Endometrial microvascular endothelial cells (primary cell): ENCODE results near the gene APBA2. TPM values are rescaled to one million over a fixed set of nuclear protein-coding genes. Genes with fewer than 3 reads are reported as not detected.
"Not testable (repeated sequence)": the region's sequence is repeated elsewhere in the genome, so short reads cannot be mapped to it uniquely, and the experiment has no call there.

Experiments used
- in situ Hi-C: cut with HindIII; loops from 2 replicates; pipeline ENCODE4 v1.10.0; 2017; ENCODE audit warnings: low sequenced_read_pairs, low pct_unique_long_range_greater_than_20kb; ENCODE audit errors: inconsistent ontology term
- total RNA-seq: library from RNA; depleted of rRNA; stranded (reverse); fragments of >200 nt; gene quantifications from one replicate; pipeline ENCODE4 v1.2.3, GENCODE V29; 2015; ENCODE audit errors: inconsistent ontology term

The APBA2 gene
- total RNA-seq, 1 donor from 2014 or later = 18.6 TPM

DNA sequence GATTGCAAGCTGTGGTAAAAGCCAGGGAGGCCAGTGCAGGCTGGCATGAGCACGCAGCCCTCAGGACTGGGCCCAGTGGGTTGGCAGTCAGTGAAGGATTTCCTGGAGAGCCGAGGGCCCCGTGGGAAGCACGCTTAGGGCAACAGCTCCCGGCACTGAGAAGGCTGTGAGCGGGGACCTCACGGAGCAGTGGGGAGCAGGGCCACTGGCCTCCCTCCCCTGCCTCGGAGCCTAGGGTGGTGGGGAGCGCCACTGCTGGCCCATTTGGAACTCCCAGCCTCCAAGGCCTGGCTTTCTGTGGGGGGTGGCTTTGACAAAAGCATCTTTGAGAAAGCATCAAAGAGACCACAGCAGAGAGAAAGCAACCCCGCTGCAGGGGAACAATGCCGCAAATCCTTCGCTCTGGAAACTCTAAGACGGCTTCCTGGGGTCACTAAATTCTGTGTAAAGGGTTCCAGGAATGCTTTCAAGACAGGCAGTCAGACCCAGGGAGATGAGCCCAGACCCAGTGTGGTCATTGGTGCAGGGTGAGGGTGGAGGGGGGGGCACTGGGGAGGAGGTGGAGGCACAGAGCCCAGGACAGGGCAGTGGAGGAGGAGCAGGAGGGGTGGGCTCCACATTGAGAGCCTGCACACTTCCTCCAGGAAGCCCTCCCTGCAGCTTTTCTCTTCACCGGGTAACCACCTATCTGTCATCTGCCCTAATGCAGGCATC lies 9.5 kb upstream of the APBA2 start:
- in situ Hi-C loops = no loop called here

DNA sequence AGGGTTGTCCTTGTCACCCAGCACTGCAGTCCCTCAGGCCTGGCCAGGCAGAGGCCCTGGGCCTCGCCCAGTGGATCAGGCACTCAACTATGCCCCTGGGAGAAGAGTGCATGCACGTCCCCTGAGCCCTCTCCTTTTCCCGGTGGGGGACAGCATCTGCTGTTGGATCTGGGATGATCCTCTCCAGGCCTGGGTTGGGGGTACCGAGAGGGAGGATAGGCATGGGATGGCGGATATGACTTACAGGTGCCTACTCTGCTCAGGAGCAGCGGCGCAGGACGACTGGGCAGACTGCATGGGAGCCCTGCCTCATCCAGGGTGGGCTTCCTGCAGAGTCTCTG lies 9.0 kb upstream of the APBA2 start:
- in situ Hi-C loops = no loop called here

DNA sequence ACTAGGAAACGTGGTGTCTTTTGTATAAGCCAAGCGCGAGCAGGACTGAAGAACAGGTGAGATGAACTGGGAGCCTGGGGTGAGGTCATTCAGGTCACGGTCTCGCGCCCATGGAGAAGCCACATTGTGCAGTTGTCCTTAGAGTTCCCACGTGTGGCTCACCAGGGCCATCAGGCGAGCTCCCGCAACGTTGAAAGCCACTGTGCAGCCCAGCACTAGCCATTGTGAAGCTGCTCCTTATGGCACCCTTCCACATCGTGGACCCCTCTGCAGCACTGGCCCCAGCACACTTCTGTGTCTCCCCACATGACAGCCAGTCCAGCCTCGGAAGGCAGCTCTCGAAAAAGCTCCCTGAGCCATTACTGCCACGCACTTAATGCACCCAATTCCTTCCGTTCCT lies 7.6 kb upstream of the APBA2 start:
- in situ Hi-C loops = no loop called here

DNA sequence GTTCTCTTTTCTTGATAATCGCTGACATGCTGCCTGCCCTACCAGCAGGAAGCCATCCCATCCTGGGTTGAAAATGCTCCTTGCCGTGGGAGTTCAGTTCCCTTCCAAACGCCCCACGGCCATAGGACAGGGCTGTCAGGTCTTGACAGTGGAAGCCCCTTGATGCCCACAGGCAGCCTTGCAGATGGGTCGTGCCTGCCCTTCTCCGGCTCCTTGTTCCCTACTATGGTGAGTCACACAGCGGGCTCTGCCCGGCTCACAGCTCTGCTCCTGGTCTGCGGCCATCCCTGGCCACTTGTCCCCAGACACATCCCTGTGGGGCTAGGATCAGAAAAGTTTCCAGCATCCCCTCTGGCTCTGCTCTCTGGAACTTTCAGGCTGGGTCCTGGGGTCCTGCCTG lies 6.2 kb upstream of the APBA2 start:
- in situ Hi-C loops = no loop called here

DNA sequence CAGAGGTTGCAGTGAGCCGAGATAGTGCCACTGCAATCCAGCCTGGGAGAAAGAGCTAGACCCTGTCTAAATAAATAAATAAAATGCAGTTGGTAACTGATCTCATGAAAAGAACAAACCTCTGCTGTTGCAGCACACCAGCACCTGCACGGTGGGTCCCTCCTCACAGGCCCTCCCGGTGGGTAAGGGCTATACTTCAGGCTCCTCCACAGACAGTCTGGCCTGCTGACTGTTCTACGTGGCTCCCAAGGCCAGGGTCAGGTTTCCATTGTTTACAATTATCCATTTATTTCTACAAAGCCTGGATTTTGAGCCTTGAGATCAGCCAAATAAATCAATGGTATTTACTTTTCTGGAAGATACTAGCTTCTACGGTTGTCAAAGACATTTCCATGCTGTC lies 5.1 kb upstream of the APBA2 start:
- in situ Hi-C loops = no loop called here

DNA sequence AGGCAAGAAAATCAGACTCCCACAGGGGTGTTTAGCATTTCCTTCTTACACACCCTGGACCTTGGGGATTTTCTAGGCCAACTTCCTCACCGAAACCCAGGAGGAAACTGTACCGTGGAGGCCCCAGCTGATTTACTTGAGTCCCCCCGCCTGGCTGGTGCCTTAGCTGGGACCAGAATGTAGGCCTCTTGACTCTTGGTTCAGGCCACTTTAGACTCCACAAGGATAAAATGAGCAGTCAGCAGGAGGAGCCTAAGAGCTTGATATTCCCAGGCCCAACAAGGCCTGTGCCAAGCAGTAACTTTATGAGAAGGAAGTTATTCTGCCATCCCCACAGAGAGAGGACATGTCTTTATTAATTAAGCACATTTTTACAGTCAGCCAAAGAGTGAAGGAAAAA lies 4.6 kb upstream of the APBA2 start:
- in situ Hi-C loops = no loop called here

DNA sequence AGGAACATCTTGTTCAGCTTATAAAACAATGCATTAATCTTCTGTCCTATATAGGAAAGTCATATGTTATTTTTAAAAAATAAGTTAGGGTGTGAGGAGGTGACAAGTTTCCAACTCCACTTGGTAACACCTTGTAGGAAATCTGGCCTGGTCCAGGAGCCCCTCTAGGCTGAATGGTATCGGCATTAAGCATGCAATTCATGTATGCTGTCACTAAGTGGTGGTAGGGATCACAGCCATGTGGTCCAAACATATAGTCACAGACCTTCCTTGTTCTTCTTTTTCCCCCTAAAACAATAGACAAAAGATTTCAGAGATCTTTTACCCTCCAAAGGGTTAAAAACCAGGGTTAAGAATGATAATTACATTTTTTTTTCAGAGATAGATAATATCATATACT lies 4.2 kb upstream of the APBA2 start:
- in situ Hi-C loops = no loop called here

DNA sequence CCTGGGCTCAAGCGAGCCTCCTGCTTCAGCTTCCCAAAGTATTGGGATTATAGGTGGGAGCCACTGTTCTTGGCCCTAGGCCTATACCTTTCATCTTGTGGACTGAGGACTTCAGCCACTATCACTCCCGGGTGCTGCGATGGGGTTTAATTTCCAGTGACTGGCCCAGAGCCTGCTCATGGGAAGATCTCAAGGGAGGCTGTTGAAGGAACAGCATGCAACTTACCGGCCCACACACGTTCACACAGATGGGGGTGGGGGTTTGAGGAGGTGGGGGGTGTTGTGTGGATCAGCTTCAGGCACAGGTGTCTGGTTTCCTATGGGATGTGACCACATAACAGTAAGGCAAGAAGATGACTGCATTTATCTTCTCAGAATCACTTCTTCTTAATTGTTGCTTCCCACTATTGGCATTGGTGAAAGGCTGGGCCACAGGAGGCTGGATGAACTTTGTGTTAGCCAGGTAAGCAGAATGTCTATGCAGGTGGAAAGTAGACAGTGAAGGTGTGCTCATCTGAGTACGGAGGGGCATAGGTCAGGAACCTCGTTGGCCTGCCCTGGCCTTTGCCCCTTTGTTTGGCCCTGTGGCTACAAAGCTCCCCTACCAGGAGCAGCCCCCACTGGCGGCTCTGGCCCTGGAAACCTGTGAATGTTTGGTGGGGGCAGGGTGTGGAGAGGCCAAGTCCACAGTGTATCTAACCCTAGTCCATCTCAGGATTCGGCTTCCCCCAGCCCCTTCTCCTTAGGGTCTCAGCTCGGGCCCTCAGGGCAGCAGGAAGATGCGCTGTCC lies 1.4 kb upstream of the APBA2 start:
- in situ Hi-C loops = no loop called here

DNA sequence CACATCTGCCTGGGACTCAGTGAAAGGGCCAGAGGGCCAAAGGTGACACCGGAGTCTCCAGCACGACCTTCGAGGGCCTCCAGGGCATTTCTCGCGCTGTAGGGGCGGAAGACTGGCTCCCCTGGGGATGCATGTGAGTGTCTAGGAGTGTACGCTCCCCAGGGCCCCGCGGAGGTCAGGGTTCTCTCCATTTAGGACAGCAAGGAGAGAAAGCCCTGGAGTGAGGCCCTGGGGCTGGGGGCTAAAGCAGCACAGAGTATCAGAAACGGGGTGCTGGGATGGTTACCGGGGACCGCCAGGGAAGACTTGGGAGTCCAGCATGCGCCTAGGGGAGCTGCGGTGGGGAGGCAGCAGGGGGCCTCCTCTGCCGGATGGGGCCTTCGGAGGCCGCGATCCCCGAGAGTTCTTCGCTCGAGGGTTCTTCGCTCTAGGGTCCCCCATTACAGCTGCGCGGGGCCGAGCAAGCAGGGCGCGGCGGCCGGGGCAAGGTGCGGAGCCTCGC lies 595 bp upstream of the APBA2 start:
- in situ Hi-C loops = no loop called here

DNA sequence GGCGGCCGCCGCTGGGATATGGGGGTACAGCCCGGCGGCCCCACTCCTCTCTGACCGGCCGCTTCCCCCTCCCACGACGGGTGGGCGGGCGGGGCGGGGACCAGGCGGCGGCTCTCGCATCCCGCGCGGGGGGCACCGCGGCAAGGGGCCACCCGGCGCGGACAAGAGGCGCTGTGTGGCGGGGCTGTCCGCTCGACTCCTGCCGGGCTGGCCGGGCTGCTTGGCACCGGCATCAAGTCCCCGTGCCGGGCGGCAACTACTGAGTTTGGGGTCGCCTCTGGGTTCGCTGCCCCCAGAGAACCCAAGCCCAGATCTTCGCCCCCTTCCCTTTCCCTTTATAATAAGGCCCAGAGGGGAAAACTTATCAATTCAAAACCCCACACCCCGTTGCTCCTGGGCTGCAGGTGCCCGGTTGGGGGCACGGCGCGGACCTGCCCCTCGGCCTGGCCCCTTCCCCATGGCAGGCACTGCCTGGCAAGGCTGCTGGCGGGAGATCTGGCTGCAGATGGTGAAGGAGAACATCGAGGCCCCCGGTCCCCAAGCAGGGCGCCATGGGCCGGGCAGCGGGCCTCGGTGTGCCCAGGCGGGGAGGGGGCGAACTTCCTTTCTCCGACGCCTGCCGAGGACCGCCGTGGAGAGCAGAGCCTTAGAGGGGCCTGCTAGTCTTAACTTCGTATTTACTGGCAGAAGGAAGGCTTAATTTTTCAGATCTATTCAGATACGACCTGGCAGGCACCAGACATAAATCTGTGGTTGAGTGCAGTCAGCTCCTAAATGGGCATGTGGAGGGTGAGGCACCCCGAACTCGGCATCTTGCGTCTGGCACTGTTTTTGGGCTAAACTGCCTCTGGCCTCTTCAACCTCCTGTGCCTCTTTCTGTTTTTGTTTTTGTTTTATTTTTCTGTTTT lies 911 bp downstream of the APBA2 start:
- in situ Hi-C loops = no loop called here

DNA sequence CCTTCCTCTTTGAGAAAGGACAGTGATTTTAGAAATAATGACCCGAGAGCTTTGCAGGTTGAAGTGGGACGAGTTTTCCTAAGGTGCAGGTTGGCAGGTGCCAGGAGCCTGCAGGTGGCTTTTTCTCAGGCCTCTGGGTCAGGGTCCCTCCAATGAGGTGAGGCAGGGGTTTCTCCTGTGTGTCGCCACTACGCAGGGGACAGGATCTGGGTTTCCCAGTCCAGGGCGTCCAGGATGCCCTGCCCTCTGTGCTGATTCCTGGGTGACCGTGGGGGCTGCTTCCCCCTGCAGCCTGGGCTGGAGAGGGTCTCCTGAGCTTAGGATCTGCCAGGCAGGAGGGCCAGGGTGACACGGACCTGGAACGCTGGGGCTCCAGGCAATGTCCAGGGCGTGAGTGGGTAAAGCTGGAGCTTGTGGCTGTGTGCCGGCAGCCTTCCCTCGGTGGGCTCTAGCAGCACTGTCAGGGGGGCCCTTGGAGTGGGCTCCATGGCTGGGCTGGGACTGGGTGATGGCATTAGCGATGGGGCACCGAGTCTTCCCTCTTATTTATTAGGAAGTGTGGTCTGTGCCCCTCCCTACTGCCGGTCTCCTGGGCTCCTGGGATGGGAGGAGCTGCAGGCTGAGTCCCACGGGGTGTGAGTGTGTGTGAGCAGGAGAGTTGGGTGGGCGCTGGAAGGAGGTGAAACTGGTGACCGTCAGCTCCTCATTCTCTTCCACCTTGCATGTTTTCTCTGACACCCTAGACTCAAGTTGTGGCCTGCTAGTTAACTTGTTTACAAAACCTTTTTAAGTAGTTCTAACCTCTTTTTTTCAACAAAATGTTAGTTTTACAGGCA lies 1.8 kb downstream of the APBA2 start:
- in situ Hi-C loops = no loop called here

DNA sequence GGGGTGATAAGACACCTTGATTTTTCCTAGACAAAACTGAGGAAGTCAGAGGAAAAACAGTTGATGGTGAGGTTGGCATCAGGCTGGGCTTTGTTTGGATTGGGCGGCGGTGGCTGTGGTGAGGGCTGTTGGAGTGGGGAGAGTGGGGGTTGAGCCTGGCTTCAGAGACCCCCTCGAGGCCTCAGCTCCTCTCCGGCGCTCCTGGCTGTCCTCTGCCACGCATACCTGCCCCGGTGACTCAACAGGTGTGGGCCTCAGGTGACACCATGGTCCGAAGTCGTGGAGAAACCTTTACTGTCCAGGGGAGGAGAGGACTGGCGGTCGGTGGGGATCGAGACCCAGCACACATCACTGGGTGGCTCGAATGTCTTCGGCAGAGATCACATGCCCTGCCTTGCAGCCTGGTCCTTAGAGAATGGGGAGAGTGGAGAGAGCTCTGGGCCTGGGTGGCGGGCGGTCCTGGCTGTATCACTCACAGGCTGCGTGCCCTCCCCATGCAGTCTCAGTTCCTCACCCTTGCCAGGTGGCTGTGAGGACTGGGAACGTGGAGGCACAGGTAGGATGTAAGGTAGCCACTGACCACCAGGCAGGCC lies 2.6 kb downstream of the APBA2 start:
- in situ Hi-C loops = no loop called here

DNA sequence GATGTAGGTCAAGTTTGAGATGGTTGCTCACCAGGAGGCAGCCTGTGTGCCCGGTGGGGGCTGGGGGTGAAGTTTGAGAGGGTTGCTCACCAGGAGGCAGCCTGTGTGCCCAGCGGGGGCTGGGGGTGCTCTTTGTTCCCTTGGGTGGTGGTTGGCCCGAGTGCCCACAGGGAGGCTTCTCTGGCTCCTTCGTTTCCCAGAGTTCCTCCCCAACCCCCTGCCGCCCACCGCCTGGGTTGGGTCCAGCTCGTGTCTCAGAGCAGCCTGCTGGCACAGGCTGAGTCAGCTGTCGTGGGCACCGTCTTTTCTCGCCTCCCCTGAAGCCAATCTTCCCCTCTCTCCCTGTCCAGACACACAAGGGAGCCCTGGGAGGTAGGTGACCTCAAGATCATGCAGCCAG lies 3.1 kb downstream of the APBA2 start:
- in situ Hi-C loops = no loop called here

DNA sequence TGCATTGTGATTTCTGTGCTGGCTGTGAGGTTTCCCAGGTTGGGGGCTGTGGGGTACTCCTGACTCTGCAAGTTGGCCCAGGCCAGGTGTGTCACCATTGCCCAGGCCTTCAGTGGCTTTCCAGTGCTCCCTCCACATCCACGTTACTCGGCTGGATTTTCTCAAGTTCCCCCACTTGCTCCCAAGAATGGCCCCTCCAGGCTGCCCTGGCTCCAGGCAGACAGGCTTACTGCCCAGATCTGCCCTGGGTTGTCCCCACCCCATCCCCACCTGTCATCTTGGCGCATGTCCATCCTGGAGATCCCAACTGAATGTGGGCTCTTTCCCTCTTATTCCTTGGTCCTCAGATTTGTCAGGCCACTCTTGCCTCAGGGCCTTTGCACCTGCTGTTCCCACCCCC lies 3.6 kb downstream of the APBA2 start:
- in situ Hi-C loops = no loop called here

DNA sequence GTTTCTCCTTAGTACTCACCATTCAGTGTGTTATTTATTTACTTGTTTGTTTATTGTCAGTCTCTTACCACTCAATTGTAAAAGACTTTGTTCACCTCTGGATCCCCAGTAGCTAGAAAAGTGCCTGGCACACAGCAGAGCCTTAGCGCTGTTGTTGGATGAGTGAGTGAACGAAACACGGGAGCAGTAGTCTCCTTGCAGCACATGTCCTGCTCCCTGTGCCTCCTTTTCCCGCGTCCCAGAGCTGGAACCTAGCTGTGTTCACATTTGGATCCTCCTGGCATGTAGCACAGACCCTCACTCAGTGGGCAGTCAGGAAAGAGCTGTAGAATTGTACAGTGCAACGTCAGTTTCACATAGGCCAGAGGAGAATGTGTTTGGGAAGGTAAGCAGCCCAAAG lies 4.1 kb downstream of the APBA2 start:
- in situ Hi-C loops = not testable (repeated sequence)

DNA sequence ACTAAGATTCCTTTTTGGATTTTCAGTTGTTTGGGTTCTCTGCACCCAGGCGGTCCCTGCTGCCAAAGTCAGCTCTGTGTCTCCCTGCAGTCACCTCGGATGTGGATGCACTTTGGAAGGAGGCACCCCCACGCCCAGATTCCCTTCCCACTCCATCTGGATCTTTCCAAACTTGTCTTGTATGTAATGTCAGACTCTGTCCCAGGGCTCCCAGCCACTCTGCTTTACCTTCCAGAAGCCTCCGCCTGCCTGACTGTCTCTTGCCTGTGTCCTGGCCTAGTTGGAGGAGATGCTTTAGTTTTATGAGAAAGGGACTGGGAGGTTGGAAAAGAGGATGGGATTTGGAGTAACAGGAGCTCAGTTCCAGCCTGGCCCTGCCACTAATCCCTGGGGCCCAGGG lies 4.5 kb downstream of the APBA2 start:
- in situ Hi-C loops = not testable (repeated sequence)

DNA sequence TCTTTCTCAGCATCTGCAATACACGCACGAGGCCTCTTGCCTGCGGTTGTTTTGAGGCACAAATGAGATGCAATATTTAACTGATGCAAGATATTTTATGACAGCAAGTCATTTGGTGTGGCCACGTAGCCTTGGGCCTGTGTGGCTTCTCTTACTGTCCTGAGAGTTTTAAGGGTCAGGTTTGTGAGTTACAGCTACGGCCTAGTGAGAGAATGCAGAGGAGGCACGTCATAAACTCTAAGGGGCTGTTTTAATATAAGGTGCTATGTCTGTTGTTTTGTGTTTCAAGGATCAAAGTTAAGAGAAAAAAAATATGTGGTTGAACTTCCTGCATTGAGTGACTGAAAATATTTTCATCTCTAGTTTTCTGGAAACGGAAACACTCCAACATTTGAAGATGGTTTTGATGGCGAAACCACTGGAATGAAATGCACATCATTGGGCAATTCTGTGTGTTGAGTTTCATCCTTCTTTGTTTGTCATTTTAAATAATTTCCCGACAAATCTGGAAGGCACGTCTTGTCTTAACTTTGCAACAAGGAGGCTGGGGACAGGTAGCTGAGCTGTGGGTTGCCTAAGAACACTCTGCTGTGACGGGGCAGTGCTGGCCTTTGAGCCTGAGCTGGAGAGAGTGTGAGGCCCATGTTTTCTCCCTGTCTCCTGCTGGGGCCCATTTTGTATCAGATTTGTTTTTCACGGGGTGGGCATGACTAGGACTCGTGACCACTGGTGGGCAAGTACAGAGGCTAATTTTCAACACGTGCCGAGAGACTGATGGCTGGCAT lies 5.1 kb downstream of the APBA2 start:
- in situ Hi-C loops = no loop called here

DNA sequence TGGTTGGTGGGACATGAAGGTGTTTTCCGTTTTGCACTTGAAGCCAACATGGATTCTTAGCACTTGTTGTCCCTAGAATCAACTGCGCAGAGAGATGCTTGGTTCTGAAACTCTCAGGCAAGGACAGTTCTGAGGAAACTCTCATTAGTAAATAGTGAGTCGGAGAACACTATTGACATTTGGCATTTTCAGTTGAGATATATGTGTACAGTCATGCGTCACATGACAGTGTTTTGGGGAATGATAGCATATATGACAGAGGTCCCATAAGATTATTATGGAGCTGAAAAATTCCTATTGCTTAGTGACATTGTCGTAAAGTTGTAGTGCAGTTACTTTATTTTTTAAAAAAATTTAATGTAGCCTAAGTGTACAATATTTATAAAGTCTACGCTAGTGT lies 5.8 kb downstream of the APBA2 start:
- in situ Hi-C loops = no loop called here
